ENCODE measurements around the gene RNPS1.

- TF ChIP-seq, protein P1, sequence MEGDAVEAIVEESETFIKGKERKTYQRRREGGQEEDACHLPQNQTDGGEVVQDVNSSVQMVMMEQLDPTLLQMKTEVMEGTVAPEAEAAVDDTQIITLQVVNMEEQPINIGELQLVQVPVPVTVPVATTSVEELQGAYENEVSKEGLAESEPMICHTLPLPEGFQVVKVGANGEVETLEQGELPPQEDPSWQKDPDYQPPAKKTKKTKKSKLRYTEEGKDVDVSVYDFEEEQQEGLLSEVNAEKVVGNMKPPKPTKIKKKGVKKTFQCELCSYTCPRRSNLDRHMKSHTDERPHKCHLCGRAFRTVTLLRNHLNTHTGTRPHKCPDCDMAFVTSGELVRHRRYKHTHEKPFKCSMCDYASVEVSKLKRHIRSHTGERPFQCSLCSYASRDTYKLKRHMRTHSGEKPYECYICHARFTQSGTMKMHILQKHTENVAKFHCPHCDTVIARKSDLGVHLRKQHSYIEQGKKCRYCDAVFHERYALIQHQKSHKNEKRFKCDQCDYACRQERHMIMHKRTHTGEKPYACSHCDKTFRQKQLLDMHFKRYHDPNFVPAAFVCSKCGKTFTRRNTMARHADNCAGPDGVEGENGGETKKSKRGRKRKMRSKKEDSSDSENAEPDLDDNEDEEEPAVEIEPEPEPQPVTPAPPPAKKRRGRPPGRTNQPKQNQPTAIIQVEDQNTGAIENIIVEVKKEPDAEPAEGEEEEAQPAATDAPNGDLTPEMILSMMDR (IDR thresholded peaks at IDR 0.05): no peak
- TF ChIP-seq POLR2A (IDR thresholded peaks at IDR 0.05): no peak
These were observed 29.6 kb downstream of the RNPS1 start for GRCh38 chr16:2238150-2238837.
